ENCODE measurements around the gene DYDC1. TPM values are rescaled to one million over a fixed set of nuclear protein-coding genes. Genes with fewer than 3 reads are reported as not detected.

Gene DYDC1
- total and polyA plus RNA-seq, 2 of the 13 experiments (the other 11 are each of a cell fraction or from before 2014, with no cell fraction given) = not detected

GRCh38 chr10:80292607-80293239, 63.8 kb downstream of the DYDC1 start (continued):
- TF ChIP-seq XRCC5 (optimal IDR thresholded peaks at IDR 0.05; ENCODE audit: low read length) = peak; percentile 29
- no peak for TF ChIP-seq HNF1A (IDR thresholded peaks at IDR 0.05; ENCODE audit: low read depth)
- TF ChIP-seq HNF1A (CRISPR knock-in tag; IDR thresholded peaks at IDR 0.05; ENCODE audit: borderline replicate concordance) = peak; percentile 21; the same call in 1 of the 2 replicates
- peak; percentile 41; the same call in 1 of the 2 replicates for TF ChIP-seq HOMEZ (CRISPR knock-in tag; IDR thresholded peaks at IDR 0.05; ENCODE audit: low read depth)
- no peak for TF ChIP-seq RAD51 (IDR thresholded peaks at IDR 0.05; ENCODE audit: borderline replicate concordance)
- TF ChIP-seq NCOR1 (IDR thresholded peaks at IDR 0.05; ENCODE audit: borderline replicate concordance, low read length) = peak; percentile 59; the same call in 1 of the 2 replicates
- peak; percentile 51; the same call in 1 of the 2 replicates for TF ChIP-seq NR2C2 (CRISPR knock-in tag; IDR thresholded peaks at IDR 0.05; ENCODE audit: borderline replicate concordance)
- TF ChIP-seq HDAC1 (CRISPR knock-in tag; IDR thresholded peaks at IDR 0.05) = peak; percentile 55; the same call in 1 of the 2 replicates
- TF ChIP-seq CEBPG (CRISPR knock-in tag; IDR thresholded peaks at IDR 0.05) = peak; percentile 67
- TF ChIP-seq POGZ (CRISPR knock-in tag; IDR thresholded peaks at IDR 0.05) = peak; percentile 69
- TF ChIP-seq SAP130 (CRISPR knock-in tag; IDR thresholded peaks at IDR 0.05; ENCODE audit: low read depth) = peak; percentile 73
- peak; percentile 17; the same call in 1 of the 2 replicates for TF ChIP-seq ZNF788 (CRISPR knock-in tag; IDR thresholded peaks at IDR 0.05; ENCODE audit: borderline replicate concordance)
- TF ChIP-seq IRF9 (CRISPR knock-in tag; IDR thresholded peaks at IDR 0.05; ENCODE audit: borderline replicate concordance) = no peak
- no peak for TF ChIP-seq PTBP1 (IDR thresholded peaks at IDR 0.05; ENCODE audit: low read depth, low read length, poor library complexity, severe bottlenecking)
- TF ChIP-seq LCORL (IDR thresholded peaks at IDR 0.05) = no peak
- peak; percentile 62; the same call in 1 of the 2 replicates for TF ChIP-seq LCORL (CRISPR knock-in tag; IDR thresholded peaks at IDR 0.05)
- TF ChIP-seq NR0B2 (CRISPR knock-in tag; IDR thresholded peaks at IDR 0.05) = no peak
- no peak for TF ChIP-seq NFE2L1 (CRISPR knock-in tag; IDR thresholded peaks at IDR 0.05; ENCODE audit: borderline replicate concordance)
- TF ChIP-seq ZFP1 (CRISPR knock-in tag; IDR thresholded peaks at IDR 0.05) = no peak

All from HepG2 (cell line).